ENCODE data around the gene ZFYVE9.

DNA sequence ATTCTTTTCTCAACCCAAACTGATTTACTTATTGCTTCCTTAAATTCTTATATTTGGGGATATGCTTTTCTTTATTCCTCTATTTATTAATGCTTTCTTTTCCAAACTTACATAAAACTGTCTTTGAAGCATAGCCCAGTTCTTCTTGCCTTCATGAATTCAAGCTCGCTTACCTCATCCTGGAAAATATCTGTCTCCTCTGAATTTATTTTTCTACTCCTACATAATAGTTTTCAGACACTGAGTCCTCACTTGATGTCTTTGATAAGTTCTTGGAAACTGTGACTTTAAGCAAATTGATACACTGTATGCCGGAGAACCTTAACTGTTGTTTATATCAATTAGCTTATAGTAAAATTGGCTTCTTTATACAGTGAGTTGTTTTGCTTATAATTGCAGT lies 93.8 kb downstream of the ZFYVE9 start:
- no peak for TF ChIP-seq RARB (CRISPR knock-in tag; IDR thresholded peaks at IDR 0.05)
- TF ChIP-seq CSDC2 (CRISPR knock-in tag; IDR thresholded peaks at IDR 0.05), result no peak
- TF ChIP-seq ESRRG (CRISPR knock-in tag; IDR thresholded peaks at IDR 0.05), result no peak
- no peak for TF ChIP-seq SNAI2 (CRISPR knock-in tag; IDR thresholded peaks at IDR 0.05)
